ENCODE results near the gene KRTAP9-7.
"Not testable (repeated sequence)": the region's sequence is repeated elsewhere in the genome, so short reads cannot be mapped to it uniquely, and the experiment has no call there.

The KRTAP9-7 gene

GRCh38 chr17:41275648-41276190 is at the start of gene KRTAP9-7:
Gene KRTAP9-7, plus strand, starts transcription at chr17:41275698. Its CDS starts 0 bp downstream, at chr17:41275698.
- not testable (repeated sequence) for DNase-seq (ENCODE audit: low read depth in 1 of 2, low spot score in 1 of 2)

- no peak for DNase-seq (ENCODE audit: low read depth in 1 of 2, low spot score in 1 of 2)
Measured at GRCh38 chr17:41226051-41226450, 49.4 kb upstream of the KRTAP9-7 start.

GRCh38 chr17:41226598-41227095 is 48.9 kb upstream of the KRTAP9-7 start, which contains the start of gene KRTAP9-2:
Gene KRTAP9-2, plus strand, starts transcription at chr17:41226648. Its CDS starts 7 bp downstream, at chr17:41226655.
- not testable (repeated sequence) for DNase-seq (ENCODE audit: low read depth in 1 of 2, low spot score in 1 of 2)

GRCh38 chr17:41230094-41230493 is 45.4 kb upstream of the KRTAP9-7 start:
- no peak for DNase-seq (ENCODE audit: low read depth in 1 of 2, low spot score in 1 of 2)

- no peak for DNase-seq (ENCODE audit: low read depth in 1 of 2, low spot score in 1 of 2)
Measured at GRCh38 chr17:41231731-41232130, 43.8 kb upstream of the KRTAP9-7 start.

- not testable (repeated sequence) for DNase-seq (ENCODE audit: low read depth in 1 of 2, low spot score in 1 of 2)
Measured at GRCh38 chr17:41232399-41233105, 42.9 kb upstream of the KRTAP9-7 start, which contains the start of gene KRTAP9-3. Gene KRTAP9-3, plus strand, starts transcription at chr17:41232449. Its CDS starts 53 bp downstream, at chr17:41232502.

GRCh38 chr17:41237116-41237515 is 38.4 kb upstream of the KRTAP9-7 start:
- DNase-seq (ENCODE audit: low read depth in 1 of 2, low spot score in 1 of 2): not testable (repeated sequence)

GRCh38 chr17:41237949-41238437 is 37.5 kb upstream of the KRTAP9-7 start, which contains the start of gene KRTAP9-8:
Gene KRTAP9-8, plus strand, starts transcription at chr17:41237999. Its CDS starts 53 bp downstream, at chr17:41238052.
- DNase-seq (ENCODE audit: low read depth in 1 of 2, low spot score in 1 of 2): not testable (repeated sequence)

GRCh38 chr17:41246995-41247787 is 28.3 kb upstream of the KRTAP9-7 start:
- DNase-seq (ENCODE audit: low read depth in 1 of 2, low spot score in 1 of 2): not testable (repeated sequence)

- DNase-seq (ENCODE audit: low read depth in 1 of 2, low spot score in 1 of 2): not testable (repeated sequence)
Measured at GRCh38 chr17:41249637-41250240, 25.8 kb upstream of the KRTAP9-7 start, which contains the start of gene KRTAP9-4. Gene KRTAP9-4, plus strand, starts transcription at chr17:41249687. Its CDS starts 34 bp downstream, at chr17:41249721.

GRCh38 chr17:41251261-41251660 is 24.2 kb upstream of the KRTAP9-7 start:
- no peak for DNase-seq (ENCODE audit: low read depth in 1 of 2, low spot score in 1 of 2)

GRCh38 chr17:41254861-41255260 is 20.6 kb upstream of the KRTAP9-7 start:
- DNase-seq (ENCODE audit: low read depth in 1 of 2, low spot score in 1 of 2): no peak

- not testable (repeated sequence) for DNase-seq (ENCODE audit: low read depth in 1 of 2, low spot score in 1 of 2)
Measured at GRCh38 chr17:41255381-41256290, 19.9 kb upstream of the KRTAP9-7 start, which contains the start of gene KRTAP9-9. Gene KRTAP9-9, plus strand, starts transcription at chr17:41255384.

- DNase-seq (ENCODE audit: low read depth in 1 of 2, low spot score in 1 of 2): no peak
Measured at GRCh38 chr17:41256291-41256685, 19.2 kb upstream of the KRTAP9-7 start.

GRCh38 chr17:41258406-41258805 is 17.1 kb upstream of the KRTAP9-7 start:
- no peak for DNase-seq (ENCODE audit: low read depth in 1 of 2, low spot score in 1 of 2)

- no peak for DNase-seq (ENCODE audit: low read depth in 1 of 2, low spot score in 1 of 2)
Measured at GRCh38 chr17:41263212-41263611, 12.3 kb upstream of the KRTAP9-7 start.

GRCh38 chr17:41264599-41264998 is 10.9 kb upstream of the KRTAP9-7 start:
- no peak for DNase-seq (ENCODE audit: low read depth in 1 of 2, low spot score in 1 of 2)

GRCh38 chr17:41265078-41265477 is 10.4 kb upstream of the KRTAP9-7 start, which contains the start of gene KRTAP9-6:
Gene KRTAP9-6, plus strand, starts transcription at chr17:41265378. Its CDS starts 0 bp downstream, at chr17:41265378.
- no peak for DNase-seq (ENCODE audit: low read depth in 1 of 2, low spot score in 1 of 2)

GRCh38 chr17:41267711-41268110 is 7.8 kb upstream of the KRTAP9-7 start:
- no peak for DNase-seq (ENCODE audit: low read depth in 1 of 2, low spot score in 1 of 2)
